Measurements from ENCODE around the gene PDE6C.

The PDE6C gene

DNA sequence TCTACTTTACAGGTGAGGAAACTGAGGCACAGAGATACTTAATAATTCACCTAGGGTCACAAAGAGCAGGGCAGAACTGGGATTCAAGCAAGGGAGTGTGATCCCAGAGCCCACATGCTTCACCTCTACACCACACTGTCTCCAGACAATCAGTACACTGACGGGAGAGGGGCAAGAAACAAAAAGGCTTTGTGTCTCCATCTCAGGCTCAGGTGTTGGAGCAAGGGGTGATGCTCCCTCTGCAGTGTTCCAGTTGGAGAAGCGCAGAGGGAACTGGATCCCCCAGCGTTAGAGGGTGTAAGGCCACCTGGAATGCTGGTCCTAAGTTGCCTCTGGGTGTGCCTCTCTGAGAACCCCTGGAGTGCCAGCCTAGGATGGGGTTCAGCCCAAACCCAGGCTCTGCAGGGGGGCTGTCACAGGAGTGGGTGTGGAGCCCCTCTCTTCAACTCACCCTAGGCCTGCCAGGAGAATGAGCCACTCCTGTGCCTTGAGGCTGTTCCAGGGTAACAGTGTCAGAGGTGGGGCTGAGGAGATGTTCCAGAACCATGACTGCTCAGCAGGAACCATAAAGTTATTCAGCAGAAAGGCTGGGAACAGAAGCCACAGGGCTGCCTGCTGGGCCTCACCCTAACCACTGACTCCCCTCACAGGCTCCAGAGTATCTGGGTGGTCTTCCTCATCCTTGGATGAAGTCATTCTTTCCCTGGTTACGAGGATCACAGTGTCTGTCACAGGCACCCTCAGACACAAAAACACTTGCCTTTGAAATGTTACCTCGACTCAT, 16.8 kb upstream of the PDE6C start:
- no peak for DNase-seq

DNA sequence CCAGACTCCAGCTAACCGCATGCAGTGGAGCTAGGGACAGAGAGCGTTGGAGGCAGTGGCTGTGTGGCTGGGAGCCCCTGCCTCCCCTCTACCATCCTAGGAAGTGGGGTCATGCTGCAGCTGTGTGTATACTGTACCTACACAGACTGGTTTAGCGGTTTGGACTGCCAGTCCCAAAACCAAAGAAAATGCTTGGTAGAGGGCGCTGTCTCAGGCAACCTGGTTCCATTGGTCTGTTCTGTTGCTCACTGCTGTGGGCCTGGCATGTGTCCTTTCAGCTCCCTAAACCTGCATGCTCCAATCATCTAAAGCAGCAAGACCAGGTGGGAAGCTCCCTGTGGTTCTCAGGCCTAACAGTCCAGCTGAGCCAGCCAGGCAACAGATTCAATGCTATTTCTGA, 15.8 kb upstream of the PDE6C start:
- DNase-seq = no peak

DNA sequence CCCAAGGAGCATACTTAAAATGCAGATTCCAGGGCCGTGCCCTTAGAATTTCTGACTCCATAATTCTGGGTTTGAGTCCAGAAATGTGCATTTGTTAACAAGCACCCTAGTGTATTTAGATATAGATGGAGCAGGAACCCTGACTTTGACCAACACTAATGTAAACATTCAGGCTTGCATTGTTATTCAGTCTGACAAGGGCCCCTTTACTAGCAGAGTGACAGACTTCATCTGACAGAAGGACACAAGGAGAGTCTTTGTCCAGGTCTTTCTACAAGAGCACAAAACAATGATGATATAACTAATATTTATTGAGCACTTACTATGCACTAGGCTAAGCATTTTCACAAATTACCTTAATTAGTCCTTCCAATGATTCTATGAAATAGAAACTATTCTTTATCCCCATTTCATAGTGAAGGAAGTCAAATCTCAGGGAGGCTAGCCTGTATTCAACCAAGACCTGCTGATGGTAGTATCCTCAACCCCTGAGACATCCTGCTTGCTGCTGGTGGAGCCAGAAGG, 15.2 kb upstream of the PDE6C start:
- DNase-seq = no peak

DNA sequence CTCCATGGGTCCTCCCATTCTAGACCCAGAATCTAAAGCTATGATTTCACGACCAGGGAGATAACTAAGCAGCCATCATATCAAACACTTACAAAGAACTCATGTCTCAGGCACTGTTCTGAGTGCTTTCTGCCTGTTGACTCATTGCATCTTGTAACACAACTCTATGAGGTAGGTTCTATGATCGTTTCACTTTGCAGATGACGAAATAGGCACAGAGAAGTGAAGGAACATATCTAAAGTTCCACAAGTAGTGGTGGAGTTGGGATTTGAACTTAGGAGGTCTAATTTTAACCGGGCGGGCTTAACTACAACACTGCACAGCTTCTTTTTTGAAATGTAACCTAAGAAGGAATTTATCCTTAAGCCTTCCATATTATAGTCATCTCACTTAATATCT, 14.2 kb upstream of the PDE6C start:
- DNase-seq = peak; percentile 44

DNA sequence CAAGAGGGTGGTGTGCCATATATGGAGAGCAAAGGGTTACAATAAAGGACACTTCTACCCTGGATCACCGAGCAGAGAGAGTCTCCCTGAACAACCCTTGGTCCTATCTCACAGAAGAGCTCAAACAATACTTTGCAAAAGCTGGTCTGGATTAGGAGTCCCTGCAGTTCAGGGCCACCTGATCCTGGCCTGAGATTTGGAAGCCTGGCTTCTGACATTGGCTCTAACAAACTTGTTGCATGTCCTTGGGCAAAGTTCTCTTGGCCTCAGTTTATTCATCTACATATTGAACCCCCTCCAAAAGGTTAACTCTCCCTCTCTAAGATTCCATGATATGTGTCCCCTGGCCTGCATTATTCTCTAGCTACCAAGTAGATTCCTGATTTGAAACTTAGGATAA, 13.0 kb upstream of the PDE6C start:
- no peak for DNase-seq

DNA sequence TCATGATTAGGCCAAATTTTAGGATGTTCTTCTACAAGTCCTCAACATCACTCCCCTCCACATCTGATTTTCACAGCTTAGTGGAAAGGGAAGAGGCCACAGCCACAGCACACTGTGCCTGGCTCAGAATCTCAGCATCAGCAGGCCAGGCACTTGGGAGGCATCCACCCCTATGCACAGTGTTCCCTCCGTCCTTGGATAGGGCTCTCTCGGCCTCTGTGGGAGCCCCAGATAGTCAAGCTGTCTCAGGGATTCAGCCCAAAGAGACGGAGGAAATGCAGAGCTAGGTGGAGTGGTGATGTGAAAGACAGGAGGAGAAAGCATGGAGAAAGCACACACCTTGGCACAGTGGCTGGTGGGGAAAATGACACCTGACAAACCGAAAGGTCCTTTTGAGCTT, 12.6 kb upstream of the PDE6C start:
- DNase-seq = no peak

DNA sequence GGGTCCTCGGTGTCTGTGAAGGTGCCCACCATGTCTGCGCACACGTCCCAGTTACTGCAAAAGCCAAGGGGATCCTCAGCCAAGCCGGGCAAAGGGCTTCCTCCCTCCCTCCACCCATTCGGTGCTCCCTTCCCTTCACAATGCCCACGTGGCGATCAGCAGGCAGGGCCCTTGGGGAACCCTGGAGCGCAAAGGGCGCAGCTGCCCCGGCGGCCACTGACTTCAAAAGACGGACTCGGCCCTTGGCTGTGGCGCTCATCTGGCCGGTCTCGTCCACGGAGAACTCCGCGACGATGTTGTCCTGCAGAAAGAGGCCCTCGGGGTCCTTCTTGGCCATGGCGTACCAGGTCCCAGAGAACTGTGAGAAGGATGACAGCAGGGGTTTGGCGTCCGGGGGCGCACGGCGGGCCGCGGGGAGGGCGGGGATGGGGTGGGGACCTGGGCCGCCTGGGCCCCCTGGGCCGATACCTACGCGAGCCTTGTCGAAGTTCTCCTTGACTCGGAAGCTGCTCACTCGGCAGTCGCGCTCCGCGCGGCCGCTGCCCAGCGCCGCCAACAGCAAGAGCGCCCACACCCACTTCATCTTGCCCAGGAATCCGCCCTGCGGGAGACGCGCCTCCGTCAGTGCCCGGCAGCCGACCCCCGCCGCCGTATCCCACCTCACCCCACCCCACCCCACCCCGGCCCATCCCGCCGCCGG, 11.7 kb upstream of the PDE6C start:
- DNase-seq = peak; percentile 12

DNA sequence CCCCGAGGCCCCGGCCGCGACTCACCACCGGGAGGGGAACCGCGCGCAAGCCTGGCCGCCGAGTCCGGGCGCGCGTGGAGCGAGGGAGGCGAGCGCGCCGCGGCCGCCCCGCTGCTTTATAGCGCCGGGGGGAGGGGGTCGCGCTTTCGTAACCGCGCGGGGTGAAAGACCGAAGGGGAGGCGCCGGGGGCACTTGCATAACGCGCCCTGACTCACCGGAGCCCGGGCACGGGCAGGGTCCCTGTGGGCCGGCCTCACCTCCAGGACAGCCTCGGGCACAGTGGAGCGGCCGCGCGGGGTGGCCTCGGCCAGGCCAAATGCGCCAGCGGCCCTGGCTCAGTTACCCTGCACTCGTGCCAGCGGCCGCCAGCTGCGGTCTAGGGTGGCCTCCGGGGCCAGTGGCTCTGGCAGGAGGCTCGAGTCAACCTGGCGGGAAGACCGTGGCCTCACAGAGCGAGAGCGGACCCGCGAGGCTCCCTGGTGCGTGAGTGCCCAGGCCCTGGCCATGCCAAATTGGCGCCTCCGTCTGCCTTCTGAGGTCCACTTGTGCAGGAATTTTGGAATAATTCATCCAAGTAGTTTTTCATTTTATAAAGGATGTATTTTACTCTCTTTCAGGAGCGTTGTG, 11.1 kb upstream of the PDE6C start, which contains the start of gene RBP4:
Gene RBP4 (minus strand): TSS at position 90 of the 628 bp plus-strand sequence. CDS start 207 bp downstream, outside the sequence.
- DNase-seq = no peak

DNA sequence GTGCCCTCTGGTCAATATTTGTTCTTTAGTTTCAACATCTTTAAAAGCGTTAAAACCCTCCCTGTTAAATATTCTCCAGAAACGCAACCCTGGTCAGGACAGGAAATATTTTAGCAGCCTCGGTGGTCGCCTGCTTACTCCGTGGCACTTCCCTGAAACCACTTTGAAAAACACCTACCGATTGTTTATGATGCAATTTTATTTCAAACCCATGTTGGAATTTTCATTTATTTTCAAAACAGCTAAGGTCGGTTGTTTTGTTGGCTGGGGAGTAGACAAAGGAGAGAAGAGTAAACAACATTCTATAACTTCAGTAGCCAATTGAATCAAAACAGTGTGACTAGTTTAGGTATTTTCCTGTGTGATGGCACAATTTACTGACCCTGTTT, 10.6 kb upstream of the PDE6C start:
- DNase-seq = no peak

DNA sequence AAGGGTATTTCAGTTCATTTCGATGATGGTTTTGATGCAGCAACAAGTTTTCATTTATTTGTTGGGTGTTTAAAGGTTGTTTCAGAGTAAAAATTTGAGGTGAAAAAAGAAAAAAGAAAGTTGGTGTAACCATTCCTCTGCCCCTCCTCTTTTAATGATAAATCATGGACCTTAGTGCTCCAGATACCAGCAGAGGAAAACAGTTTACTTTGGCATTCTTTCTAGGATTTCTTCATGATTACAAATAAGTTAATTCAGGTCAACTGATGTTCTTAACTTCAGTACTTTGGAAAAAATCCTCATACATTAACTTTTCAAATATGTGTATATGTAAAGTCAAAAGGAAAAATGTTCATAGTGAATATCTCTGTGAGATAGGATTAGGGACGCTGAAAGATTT, 9.3 kb upstream of the PDE6C start:
- DNase-seq = no peak

DNA sequence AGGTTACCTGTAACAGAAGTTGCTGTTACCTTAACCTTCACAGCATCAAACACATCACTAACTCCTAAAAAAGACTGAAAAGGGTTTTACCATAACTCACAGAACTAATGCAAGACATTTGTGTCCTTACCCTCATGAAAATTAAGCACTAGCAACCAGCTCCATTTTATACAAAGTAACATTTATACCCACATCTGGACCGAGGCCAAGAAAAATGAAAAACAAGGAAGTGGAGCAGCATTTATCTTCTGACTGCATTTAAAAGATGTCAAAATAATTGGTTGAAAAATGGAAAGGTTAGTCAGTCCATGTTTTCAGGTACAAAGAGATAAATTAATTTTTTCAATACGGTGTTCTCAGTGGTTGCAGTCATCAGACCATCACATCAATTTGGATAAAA, 8.2 kb upstream of the PDE6C start:
- DNase-seq = no peak

DNA sequence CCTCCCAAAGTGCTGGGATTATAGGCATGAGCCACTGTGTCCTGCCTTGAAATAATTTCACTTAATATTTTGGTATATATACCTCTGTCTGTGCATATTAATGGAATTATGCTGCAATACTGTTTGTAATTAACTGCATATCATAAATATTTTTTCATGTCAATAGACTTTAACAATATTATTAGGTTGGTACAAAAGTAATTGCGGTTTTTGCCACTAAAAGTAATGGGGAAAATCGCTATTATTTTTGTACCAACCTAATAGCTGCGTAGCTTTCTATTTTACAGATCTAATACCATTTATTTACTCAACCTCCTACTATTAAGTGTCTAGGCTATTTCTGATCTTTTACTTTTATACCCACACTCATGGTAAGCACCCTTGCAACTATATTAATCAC, 3.9 kb upstream of the PDE6C start:
- DNase-seq = no peak

DNA sequence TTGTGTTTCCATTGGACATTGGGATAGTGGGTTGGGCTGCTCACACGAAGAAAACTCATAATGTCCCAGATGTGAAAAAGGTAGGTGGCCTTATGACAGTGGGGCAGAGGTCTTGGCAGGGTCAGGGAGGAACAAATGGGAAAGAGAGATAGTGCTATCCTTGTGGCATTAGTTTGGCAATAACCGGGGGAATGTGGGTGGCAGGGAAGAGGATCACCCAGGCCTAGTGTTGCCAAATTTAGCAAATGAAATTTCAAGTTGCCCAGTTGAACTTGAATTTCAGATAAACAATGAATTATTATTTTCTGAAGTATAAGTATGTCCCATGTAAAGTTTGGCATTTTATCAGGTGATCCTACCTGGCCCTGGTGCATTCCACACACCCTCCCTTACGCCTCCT, 789 bp downstream of the PDE6C start:
- DNase-seq = peak; percentile 25

DNA sequence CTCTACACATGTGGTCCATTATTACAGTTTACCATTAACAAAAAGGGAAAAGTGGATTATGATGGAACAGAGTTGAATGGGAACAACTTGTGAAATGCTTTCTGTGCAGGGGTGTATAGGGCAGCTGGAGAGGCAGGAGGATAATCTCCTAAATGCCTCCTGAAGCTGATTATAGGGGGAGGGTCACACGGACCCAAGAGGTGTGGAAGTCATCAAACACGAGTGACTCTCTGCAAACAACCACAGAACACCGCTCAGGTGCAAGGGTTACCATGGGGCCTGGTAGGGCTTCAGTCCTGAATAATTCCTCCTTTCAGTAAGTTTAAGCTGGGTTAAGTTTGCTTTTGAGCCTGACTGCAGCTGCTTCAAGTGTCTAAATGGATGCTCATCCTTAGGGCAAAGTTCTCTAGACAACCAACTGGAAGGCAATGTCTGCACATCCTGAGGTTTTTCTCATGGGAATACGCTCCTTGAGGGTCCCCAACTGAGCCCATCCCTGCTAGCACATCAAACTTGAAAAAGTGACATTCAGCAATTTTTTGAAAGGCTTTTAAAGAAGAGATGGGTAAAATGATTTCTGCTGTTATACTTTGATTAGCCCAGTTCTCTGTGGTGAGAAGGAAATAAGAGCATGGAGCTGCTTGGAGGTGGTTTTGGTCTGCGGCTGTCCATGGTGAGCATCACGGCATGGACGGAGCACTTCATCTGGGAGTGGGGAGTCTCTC, 1.9 kb downstream of the PDE6C start:
- DNase-seq = no peak

DNA sequence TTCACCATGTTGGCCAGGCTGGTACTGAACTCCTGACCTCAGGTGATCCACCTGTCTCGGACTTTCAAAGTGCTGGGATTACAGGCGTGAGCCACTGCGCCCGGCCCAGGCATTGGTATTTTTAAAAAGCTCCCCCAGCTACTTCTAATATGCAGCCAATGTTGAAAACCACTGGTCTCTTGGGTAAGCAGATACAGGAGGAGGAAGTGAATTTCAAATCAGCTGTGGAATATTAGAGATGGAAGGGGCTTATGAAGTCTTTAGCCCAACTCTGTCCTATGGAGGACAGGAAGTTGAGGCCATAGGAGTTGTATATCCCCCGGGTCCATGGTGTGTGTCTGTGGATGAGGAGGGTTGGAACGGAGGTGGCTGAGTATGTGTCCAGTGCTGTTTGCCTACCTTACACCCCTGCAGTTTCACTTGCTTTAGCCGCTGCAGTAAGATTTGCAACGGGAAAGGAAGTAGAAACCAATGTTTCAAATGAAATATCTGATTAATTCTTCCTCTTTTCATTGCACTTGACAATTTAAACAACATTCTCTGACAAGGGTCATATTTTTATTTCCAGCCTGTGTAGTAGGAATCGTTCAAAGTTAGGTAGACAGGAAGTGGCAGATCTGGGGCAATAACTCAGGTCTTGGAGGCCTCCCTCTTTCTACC, 3.4 kb downstream of the PDE6C start:
- peak; percentile 53 for DNase-seq

DNA sequence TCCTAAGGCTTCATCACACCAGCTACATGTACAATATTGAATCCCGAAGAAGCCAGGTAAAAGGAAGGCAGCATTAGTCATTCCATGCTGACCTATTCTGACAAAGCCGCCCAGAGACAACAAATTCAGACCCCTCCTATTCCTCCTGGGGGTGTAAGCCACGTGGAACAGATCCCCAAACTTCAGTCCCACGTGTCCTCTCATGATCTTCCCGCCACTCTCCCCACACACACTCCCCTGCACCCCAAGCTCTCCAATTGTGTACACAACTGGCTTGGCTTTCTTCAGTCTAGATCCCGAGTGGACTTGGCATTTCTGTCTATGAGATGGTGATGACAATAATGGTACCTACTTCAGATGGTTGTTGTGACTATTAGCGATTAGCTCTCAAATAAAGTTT, 8.6 kb downstream of the PDE6C start:
- DNase-seq = no peak

DNA sequence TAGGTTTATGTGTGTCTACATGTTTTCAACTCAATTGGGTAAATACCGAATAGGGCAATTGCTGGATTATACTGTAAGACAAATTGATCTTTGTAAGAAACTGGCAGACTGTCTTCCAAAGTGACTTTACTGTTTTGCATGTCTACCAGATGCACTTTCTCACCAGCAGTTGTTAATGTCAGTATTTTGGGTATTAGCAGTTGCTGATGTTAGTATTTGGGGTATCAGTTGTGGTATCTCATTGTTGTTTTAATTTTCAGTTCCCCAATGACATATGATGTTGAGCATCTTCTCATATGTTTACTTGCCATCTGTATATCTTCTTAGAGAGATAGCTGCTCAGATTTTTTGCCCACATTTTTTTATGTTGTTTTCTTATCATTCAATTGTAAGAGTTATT, 10.6 kb downstream of the PDE6C start:
- DNase-seq = no peak

DNA sequence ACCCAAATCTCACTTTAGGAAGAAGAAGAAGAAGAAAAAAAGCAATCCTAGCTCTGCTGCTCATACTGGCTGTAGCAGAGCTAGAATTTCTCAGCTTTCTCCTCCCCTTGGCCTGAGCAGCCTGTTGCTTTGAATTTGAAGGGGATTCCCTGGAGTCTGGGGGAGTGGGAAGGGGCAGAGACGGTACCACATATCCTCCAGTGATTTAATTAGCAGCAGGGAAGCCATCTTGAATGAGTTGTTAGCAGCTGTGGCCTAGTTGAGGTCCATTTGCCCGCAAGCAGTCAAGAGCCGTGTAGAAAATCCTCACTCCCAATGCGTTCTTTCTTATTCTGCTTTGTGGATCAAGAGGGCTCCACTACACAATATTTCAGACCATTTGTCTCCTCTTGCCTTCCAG, 16.5 kb downstream of the PDE6C start:
- DNase-seq = no peak

DNA sequence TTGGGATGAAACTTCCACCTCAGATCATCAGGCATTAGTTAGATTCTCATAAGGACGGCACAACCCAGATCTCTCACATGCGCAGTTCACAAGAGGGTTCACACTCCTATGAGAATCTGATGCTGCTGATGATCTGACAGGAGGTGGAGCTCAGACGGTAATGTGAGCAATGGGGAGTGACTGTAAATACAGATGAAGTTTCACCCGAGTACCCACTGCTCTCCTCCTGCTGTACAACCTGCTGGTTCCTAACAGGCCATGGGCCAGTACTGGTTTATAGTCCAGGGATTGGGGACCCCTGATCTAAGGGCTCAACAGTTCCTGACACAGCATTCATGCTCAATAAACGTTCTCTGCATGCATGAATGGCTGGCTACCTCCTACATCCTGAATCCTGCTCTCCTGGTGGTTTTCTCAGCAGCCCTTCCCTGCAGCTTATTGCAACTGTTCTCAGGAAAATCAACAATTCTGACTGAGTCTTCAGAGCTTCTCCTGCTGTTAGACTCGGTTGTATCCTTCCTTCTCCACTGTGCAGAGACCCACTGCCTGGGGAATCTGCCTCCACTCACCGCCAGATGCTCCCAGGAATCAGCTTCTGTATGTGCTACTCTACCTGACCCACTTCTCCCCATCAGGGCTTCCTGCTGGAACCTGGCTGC, 17.4 kb downstream of the PDE6C start:
- DNase-seq = no peak

DNA sequence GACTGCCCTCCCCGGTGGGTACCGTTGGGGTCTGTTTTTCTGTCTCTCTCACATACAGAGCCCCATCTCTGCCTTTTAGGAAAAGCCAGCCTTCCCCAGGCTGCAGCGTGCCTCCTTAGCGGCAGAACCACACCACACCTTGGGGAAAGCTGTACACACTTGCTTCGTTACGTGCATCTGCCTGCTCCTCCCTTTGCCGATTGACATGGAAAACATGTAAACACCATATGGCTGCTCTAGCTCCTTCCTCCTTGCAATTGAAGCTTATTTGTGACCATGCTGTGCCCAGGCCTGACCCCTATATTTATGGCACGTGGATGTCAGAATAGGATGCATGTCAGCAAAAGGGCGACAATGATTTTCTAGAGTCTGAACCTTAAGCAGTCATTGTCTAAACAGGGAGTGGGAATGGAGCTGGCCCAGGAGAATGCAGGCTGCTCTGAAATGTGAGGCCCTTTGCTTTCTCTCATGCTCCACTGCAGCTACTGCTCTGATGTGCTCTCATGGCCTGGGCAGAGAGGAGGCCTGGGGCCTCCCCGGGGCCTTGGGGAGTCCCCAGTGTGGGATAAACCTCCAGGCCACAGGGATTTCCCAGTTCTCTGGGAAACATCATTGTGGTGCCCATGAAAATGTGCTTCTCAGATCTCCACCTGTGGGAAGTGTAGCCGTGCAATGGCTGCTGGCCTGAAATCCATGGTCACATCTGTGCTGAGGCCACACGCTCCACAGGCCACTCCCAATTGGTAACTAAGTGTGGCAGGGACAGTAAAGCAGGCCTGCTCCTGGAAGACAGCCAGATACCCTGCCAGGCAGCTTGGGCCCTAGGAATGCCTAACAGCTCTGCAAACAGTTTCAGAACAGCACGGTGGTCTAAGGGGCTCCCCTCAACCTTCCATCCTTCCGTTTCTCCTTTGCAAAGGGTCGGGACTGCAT, 18.6 kb downstream of the PDE6C start:
- no peak for DNase-seq

DNA sequence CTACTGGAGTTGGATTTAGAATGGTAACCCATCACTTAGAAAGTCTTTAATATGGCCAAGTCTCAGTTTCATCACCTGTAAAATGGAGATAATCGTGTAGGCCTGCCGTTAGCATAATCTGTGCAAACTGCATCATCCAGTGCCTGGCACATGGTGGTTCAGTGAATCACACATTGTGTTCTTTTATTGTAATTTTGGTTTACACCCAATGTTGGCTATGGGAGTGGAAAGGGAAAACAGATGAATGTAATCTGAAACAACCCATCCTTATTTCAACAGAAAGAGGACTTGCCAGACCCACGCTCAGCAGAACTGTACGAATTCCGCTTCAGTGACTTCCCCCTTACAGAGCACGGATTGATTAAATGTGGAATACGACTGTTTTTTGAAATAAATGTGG, 27.5 kb downstream of the PDE6C start:
- DNase-seq = no peak
